GM13976 (cell line): ENCODE measurements around the gene ZNF76.

Experiments
- DNase-seq: peaks from one replicate; pipeline ENCODE4 v3.0.0; 2012; ENCODE audit warnings: low spot score
- in situ Hi-C: fragments of 300-500 bp; cut with MboI; formaldehyde crosslinking; loops from one replicate; pipeline ENCODE4 v1.12.0; 2022; ENCODE audit warnings: low sequenced_read_pairs, mixed read lengths, inconsistent platforms; ENCODE audit not compliant: unreplicated experiment
- TF ChIP-seq, protein P1 (sequence below): IDR thresholded peaks from 2 replicates; pipeline ENCODE4 v1.5.1; 2012; ENCODE audit warnings: borderline replicate concordance, mild to moderate bottlenecking; ENCODE audit not compliant: insufficient read depth; ENCODE audit errors: extremely low read depth, missing control alignments, control extremely low read depth

ZNF76 gene

DNA sequence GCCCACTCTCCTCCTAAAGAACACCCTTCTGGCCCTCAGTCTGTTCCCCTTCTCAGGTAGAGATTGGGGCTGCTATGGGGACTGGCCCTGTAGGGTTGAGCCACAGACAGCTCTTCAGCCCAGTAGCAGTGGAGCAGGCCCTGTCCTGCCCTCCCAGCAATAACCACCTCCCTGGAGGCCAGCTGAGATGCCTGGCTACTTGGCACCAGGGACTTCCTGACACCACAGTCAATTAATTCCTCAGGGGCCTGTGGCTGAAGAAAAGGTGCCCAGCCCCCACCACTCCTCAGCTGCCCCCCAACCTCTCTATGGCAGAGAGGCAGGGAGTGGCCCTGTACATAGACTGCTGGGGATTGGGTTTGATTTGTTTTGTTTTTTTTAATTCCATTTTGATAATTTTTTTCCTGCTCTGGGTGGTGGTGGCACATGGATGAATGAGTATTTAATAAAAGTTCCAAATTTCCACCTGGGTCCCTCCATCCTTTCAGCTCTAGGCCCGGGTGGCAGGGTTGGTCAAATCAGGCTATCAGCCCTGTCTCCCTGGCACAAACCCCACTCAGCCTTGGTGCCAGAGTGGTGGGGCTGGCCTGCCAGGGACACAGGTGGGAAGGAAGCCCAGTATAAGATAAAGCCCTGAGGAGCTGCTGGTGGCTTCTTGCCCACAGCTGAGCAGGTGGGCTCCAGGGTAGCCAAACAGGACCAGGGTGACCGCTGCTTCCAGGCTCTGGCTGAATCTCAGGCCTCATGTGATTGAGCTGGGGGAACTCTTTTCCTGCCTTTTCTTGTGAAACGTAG lies 36.2 kb downstream of the ZNF76 start:
- TF ChIP-seq, protein P1, sequence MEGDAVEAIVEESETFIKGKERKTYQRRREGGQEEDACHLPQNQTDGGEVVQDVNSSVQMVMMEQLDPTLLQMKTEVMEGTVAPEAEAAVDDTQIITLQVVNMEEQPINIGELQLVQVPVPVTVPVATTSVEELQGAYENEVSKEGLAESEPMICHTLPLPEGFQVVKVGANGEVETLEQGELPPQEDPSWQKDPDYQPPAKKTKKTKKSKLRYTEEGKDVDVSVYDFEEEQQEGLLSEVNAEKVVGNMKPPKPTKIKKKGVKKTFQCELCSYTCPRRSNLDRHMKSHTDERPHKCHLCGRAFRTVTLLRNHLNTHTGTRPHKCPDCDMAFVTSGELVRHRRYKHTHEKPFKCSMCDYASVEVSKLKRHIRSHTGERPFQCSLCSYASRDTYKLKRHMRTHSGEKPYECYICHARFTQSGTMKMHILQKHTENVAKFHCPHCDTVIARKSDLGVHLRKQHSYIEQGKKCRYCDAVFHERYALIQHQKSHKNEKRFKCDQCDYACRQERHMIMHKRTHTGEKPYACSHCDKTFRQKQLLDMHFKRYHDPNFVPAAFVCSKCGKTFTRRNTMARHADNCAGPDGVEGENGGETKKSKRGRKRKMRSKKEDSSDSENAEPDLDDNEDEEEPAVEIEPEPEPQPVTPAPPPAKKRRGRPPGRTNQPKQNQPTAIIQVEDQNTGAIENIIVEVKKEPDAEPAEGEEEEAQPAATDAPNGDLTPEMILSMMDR: no peak
- in situ Hi-C loops: no loop called here
- DNase-seq: no peak

DNA sequence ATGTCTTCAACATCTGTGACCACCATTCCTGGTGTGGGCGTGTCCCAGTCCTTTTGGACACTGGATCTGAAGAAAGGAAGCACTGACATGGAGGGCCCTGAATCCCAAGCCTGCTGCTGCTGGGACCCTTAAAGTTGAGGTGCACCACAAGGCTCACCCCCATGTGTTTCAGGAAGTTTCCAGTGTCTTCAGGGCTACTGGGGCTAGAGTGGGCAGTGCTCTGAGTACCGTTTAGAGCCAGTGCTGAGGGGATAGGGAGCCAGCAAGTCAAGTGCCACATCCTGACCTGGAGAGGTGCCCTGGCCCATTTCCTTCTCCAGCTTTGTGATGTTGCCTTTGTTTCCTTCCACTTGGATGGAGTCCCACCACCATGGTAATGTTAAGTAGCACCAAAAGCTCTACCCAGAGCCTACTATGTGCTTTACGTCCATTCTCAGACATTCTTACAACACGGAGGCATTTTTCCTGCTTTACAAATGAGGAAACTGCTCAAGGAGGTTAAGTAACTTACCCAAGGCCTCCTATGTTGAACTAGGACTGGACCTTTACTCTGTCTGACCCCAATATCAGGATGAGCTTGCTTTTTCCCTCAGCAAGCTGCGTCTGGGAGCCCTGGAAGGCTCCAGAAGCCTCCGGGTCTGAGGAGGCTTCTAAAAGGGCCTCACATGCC lies 37.5 kb downstream of the ZNF76 start:
- TF ChIP-seq, protein P1: no peak
- DNase-seq: peak; percentile 15
- in situ Hi-C loops: no loop called here

DNA sequence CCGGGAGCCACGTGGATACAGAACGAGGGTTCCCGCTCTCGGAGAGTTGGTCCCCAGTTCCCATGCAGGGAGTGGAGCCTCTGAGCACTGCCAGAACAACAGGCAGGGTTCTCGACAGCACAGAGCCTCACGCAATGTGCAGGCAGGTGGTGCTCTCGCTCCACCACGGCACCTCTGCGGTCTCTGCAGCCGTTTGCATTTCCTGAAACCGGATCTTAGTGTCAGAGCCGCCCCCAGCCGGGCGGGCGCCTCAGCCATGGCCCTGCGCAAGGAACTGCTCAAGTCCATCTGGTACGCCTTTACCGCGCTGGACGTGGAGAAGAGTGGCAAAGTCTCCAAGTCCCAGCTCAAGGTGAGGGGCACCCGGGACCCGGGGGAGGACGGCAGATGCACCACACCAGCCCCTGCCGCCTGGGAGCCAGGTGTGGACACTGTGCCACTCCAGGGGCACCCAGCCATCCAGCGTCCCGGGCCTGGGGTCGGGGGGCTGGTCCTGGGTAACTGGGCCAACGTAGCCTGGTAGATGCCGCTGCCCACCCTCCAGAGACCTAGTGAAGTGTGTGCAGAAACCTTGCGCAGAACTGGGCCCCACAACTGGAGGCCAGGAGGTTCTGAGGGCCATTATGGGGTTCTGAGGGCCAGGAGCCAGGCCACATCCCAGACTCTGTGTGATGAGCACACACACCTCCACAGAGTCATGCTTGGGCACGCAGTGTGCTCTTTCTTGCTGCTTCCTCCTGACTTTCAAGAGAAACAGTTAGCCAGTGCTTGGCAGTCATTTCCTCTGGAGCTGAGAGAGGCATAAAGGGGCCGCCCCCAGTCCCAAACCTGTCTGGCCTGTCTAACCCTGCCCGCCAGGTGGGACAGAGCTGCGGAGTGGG lies 38.3 kb downstream of the ZNF76 start, which contains the start of gene DEF6:
Gene DEF6, plus strand, starts transcription at position 218 of the 881 bp plus-strand sequence. Its CDS starts 39 bp downstream, at position 257.
- TF ChIP-seq, protein P1: peak; percentile 92
- in situ Hi-C loops: no loop called here
- peak; percentile 95 for DNase-seq

DNA sequence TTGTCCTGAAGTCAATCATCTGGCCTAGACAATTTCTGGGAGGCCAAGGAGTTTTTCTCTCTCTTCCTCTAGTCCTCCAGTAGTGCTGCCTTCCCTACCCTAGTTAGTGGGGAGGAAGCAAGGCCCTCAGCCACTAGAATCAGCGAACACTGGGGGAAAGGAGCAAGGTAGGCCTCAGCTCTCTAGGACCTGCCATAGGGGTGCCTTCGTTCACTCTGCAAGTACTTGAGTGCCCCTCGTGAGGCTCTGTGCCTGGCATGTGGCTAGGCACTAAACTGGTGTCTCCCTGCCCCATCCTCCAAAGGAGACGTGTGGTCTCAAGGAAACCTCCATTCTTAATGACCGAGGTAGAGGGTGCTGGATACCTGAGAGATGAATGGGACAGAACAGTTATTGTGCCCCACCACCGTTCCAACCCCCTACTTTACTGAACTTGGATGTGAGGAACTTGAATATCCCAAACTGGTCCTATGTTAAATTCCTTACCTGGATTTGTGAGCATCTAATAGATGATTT lies 39.1 kb downstream of the ZNF76 start:
- TF ChIP-seq, protein P1: no peak
- in situ Hi-C loops: no loop called here
- DNase-seq: no peak

DNA sequence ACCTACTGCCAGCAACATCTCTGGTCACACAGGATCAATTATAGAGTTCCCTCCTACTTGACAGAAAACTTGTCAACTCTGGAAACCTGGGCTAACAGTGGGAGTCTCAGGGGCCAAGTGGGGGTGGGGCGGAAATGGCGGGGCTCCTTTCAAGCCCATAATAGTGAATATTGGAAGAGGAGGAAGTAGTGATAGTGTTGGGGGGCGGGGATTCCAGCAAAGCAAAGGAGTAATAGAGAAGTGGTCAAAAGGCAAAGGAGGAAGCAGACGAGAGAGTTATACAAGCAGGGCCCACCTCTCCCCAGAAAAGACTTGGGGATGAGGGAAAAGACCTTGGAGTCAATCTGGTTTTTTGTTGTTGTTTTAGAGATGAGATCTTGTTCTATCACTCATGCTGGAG lies 40.1 kb downstream of the ZNF76 start:
- TF ChIP-seq, protein P1: no peak
- peak; percentile 37 for DNase-seq
- in situ Hi-C loops: no loop called here

DNA sequence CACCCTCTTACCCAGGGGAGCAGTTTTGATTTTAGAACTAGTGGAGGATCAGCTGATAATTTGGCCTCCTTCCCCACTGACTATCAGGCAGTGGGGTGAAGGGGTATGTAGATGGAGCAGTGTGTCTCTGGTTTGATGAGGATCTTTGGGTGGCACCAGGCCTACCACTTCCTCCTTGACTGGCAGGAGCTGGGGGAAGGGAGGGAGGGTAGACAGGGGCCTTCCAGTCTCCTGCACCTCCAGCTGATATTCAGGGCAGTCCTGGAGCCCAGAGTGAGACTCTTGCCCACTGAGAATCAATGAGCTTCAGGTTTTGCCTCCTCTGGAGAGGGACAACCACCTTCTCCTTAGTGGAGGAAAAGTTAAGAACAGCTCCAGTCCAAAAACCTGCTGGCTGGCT lies 41.3 kb downstream of the ZNF76 start:
- TF ChIP-seq, protein P1: no peak
- in situ Hi-C loops: no loop called here

More for the DNA sequence above, 41.3 kb downstream of the ZNF76 start:
- no peak for DNase-seq
